Measurements from ENCODE around the gene H1-8. TPM values are rescaled to one million over a fixed set of nuclear protein-coding genes. Genes with fewer than 3 reads are reported as not detected.

H1-8 gene
- total RNA-seq, 2 donors from 2014 or later, result not detected

DNA sequence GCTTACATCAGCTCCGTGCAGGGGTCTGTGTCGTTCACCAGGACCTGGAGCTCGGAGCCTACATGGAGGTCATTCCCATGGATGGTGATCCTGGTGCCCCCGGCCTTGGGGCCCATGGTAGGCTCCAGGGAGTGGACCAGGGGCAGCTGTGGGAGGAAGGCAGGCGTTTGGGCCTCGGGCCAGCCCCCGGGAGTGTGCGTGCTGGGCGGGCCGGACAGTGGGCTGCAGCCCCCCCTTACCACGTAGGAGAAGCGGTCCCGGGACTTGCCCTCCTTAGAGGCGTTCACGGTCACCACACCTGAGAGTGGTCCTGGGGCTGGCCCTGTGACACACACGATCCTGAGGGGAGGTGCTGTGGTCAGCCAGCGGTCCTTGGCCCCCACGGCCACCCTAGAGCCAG is 29.6 kb downstream of the H1-8 start:
- Histone ChIP-seq H3K36me3 (no peaks in the 10 kb centered on the region), H3K4me3 (no peak overlapping the region), H3K4me1 (replicated peaks) (no peaks in the 10 kb centered on the region), H3K27me3 (replicated peaks; ENCODE audit: insufficient read depth) (no peaks in the 10 kb centered on the region), H3K9me3 (no peaks in the 10 kb centered on the region), H3K27ac (no peak overlapping the region)
- TF ChIP-seq POLR2AphosphoS5 (IDR thresholded peaks at IDR 0.05) (no peak), POLR2A (IDR thresholded peaks at IDR 0.05) (no peak)
- TF ChIP-seq, protein P1, sequence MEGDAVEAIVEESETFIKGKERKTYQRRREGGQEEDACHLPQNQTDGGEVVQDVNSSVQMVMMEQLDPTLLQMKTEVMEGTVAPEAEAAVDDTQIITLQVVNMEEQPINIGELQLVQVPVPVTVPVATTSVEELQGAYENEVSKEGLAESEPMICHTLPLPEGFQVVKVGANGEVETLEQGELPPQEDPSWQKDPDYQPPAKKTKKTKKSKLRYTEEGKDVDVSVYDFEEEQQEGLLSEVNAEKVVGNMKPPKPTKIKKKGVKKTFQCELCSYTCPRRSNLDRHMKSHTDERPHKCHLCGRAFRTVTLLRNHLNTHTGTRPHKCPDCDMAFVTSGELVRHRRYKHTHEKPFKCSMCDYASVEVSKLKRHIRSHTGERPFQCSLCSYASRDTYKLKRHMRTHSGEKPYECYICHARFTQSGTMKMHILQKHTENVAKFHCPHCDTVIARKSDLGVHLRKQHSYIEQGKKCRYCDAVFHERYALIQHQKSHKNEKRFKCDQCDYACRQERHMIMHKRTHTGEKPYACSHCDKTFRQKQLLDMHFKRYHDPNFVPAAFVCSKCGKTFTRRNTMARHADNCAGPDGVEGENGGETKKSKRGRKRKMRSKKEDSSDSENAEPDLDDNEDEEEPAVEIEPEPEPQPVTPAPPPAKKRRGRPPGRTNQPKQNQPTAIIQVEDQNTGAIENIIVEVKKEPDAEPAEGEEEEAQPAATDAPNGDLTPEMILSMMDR (IDR thresholded peaks at IDR 0.05), result no peak
- intact Hi-C loops (cut with DNase I), result no loop called here
- no peak for DNase-seq (ENCODE audit: low spot score)
- 90% methylated on average over 16 of the region's 18 CpGs for WGBS

- Histone ChIP-seq H3K9me3 (no peaks in the 10 kb centered on the region), H3K27ac (no peak overlapping the region), H3K4me3 (no peak overlapping the region), H3K27me3 (replicated peaks; ENCODE audit: insufficient read depth) (no peaks in the 10 kb centered on the region), H3K4me1 (replicated peaks) (no peaks in the 10 kb centered on the region), H3K36me3 (no peaks in the 10 kb centered on the region)
- intact Hi-C loops (cut with DNase I), result no loop called here
- no peak for DNase-seq (ENCODE audit: low spot score)
- TF ChIP-seq POLR2AphosphoS5 (IDR thresholded peaks at IDR 0.05) (no peak), POLR2A (IDR thresholded peaks at IDR 0.05) (no peak)
- TF ChIP-seq, protein P1 (IDR thresholded peaks at IDR 0.05), result no peak
- WGBS, result 94% methylated on average over 13 of the region's 14 CpGs
Observed at GRCh38 chr3:129573493-129573892, 30.5 kb downstream of the H1-8 start.

- no peaks in the 10 kb centered on the region for H3K27me3 ChIP-seq (replicated peaks; ENCODE audit: insufficient read depth)
- H3K27ac ChIP-seq, result no peak overlapping the region
- no peak for TF ChIP-seq POLR2A (IDR thresholded peaks at IDR 0.05)
- TF ChIP-seq, protein P1 (IDR thresholded peaks at IDR 0.05), result no peak
- no peak for TF ChIP-seq POLR2AphosphoS5 (IDR thresholded peaks at IDR 0.05)
- WGBS, result 94% methylated on average over 24 of the region's 24 CpGs
- intact Hi-C loops (cut with DNase I), result no loop called here
- H3K36me3 ChIP-seq, result no peaks in the 10 kb centered on the region
- no peaks in the 10 kb centered on the region for H3K9me3 ChIP-seq
- no peak overlapping the region for H3K4me3 ChIP-seq
- H3K4me1 ChIP-seq (replicated peaks), result no peaks in the 10 kb centered on the region
- DNase-seq (ENCODE audit: low spot score), result no peak
Observed at GRCh38 chr3:129574206-129574605, 31.2 kb downstream of the H1-8 start.

GRCh38 chr3:129575233-129575996 is 32.4 kb downstream of the H1-8 start:
- H3K36me3 ChIP-seq, result no peaks in the 10 kb centered on the region
- intact Hi-C loops (cut with DNase I), result no loop called here
- no peak overlapping the region for H3K4me3 ChIP-seq
- TF ChIP-seq, protein P1 (IDR thresholded peaks at IDR 0.05), result no peak
- TF ChIP-seq POLR2AphosphoS5 (IDR thresholded peaks at IDR 0.05), result no peak
- DNase-seq (ENCODE audit: low spot score), result no peak
- 80% methylated on average over 19 of the region's 19 CpGs for WGBS
- no peak overlapping the region for H3K27ac ChIP-seq
- H3K27me3 ChIP-seq (replicated peaks; ENCODE audit: insufficient read depth), result no peaks in the 10 kb centered on the region
- H3K9me3 ChIP-seq, result no peaks in the 10 kb centered on the region
- no peaks in the 10 kb centered on the region for H3K4me1 ChIP-seq (replicated peaks)

DNA sequence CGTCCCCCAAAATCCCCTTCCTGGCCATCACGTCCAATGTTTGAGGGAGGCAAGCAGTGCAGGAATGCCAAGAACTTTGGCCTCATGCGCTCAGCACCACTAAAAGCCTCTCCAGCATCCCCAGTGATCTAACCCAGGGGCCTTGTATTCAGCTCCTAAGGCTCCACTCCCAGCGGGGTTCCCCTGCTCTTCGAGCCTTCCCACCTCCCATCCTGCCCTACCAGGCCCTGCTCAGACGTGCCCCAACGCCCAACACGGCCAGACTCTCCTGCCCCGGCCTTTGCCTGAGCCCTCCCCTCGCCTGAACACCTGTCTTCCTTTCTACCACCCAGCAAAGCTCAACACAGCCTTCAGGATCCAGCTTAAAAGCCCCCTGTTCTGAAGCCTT is 33.0 kb downstream of the H1-8 start:
- Histone ChIP-seq H3K4me1 (replicated peaks) (no peaks in the 10 kb centered on the region), H3K9me3 (no peaks in the 10 kb centered on the region), H3K36me3 (no peaks in the 10 kb centered on the region), H3K4me3 (no peak overlapping the region), H3K27me3 (replicated peaks; ENCODE audit: insufficient read depth) (no peaks in the 10 kb centered on the region), H3K27ac (no peak overlapping the region)
- DNase-seq (ENCODE audit: low spot score), result no peak
- intact Hi-C loops (cut with DNase I), result no loop called here
- TF ChIP-seq, protein P1 (IDR thresholded peaks at IDR 0.05), result no peak
- TF ChIP-seq POLR2A (IDR thresholded peaks at IDR 0.05) (no peak), POLR2AphosphoS5 (IDR thresholded peaks at IDR 0.05) (no peak)
- 71% methylated on average over 10 of the region's 10 CpGs for WGBS

Data from prostate gland (tissue), 2 donors.